BJ (cell line): ENCODE measurements around the gene SMAD6. TPM values are rescaled to one million over a fixed set of nuclear protein-coding genes. Genes with fewer than 3 reads are reported as not detected.

Experiments used
- CTCF ChIA-PET: fragments of 350-600 bp; formaldehyde crosslinking; extraction: SDS; loops from one replicate; lab custom pipeline; 2021; ENCODE audit warnings: antibody characterized with exemption, inconsistent platforms; lab: Yijun Ruan, JAX
- POLR2A ChIA-PET: fragments of 300-600 bp; sonication (Branson Sonifier 250); formaldehyde crosslinking; extraction: SDS; loops from one replicate; lab custom pipeline; 2021; ENCODE audit warnings: antibody characterized with exemption; lab: Charles Lee
- DNase-seq: peaks from one replicate; pipeline ENCODE4 v3.0.0-alpha.2; 2011; ENCODE audit warnings: low read depth
- H3K27me3 ChIP-seq: 2 replicates; pipeline ENCODE4 v1.6.0; 2011; ENCODE audit warnings: low read length; ENCODE audit not compliant: control insufficient read depth, insufficient read depth
- H3K36me3 ChIP-seq: 2 replicates; pipeline ENCODE4 v1.5.1; 2011; ENCODE audit warnings: low read length; ENCODE audit not compliant: control insufficient read depth, insufficient read depth
- H3K4me3 ChIP-seq: 2 replicates; pipeline ENCODE4 v1.5.1; 2011; ENCODE audit warnings: low read depth, mild to moderate bottlenecking, control low read depth, low read length
- CTCF ChIP-seq: IDR thresholded peaks from 2 replicates; pipeline ENCODE4 v1.5.1; 2011; ENCODE audit warnings: low read depth, mild to moderate bottlenecking, control low read depth, inconsistent platforms, low read length, moderate library complexity; ENCODE audit not compliant: insufficient read depth
- polyA plus RNA-seq: library from polyadenylated mRNA; depleted of rRNA; stranded (reverse); fragments of >200 nt; gene quantifications from 2 replicates; pipeline ENCODE4 v1.2.3, GENCODE V29; 2011

SMAD6 gene
- polyA plus RNA-seq, 1 experiment: 3.8 TPM

DNA sequence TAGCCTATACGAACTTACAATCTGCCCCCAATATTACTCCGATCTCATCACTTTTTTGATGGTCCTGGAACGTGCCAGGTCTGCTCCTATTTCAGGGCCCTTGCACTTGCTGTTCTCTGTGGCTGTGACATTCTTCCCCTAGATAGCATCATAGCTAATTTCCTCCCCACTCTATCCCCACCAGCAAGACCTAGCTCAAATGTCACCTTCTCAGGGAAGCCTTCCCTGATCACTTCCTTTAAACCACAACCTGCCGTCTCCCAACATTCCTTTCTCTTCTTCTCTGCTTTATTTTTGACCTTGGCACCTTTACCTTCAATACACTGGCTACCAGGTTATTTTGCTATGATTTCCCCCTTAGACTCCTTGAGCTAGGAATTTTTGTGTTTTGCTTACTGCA, 5.3 kb upstream of the SMAD6 start:
- no peak for TF ChIP-seq CTCF

GRCh38 chr15:66698318-66698961, 3.6 kb upstream of the SMAD6 start:
- Histone ChIP-seq H3K4me3 (no peak overlapping the region), H3K36me3 (no peaks in the 10 kb centered on the region), H3K27me3 (no peaks in the 10 kb centered on the region)
- POLR2A ChIA-PET: no interaction called here
- TF ChIP-seq CTCF: peak; percentile 98
- CTCF ChIA-PET: interaction anchor here (0.6 to 13.6 kb wide), 22 partner anchors 10 to 162 kb away, joined by 3 to 155 read pairs (median 5); no protein-coding TSS in a partner anchor
- DNase-seq: no peak

More for the DNA sequence above, 5.3 kb upstream of the SMAD6 start:
- H3K36me3 ChIP-seq: no peaks in the 10 kb centered on the region
- no peak for DNase-seq
- H3K4me3 ChIP-seq: no peak overlapping the region
- ChIA-PET POLR2A (interaction anchor here (0.6 kb wide), 1 partner anchor 74 kb away, joined by 8 read pairs; no protein-coding TSS in a partner anchor), CTCF (interaction anchor here (1.5 to 13.6 kb wide), 4 partner anchors 51 to 154 kb away, joined by 5 to 118 read pairs (median 22); no protein-coding TSS in a partner anchor)
- no peaks in the 10 kb centered on the region for H3K27me3 ChIP-seq

- H3K36me3 ChIP-seq: no peaks in the 10 kb centered on the region
- CTCF ChIA-PET: interaction anchor here (0.6 to 13.6 kb wide), 13 partner anchors 10 to 152 kb away, joined by 3 to 155 read pairs (median 5); no protein-coding TSS in a partner anchor
- H3K27me3 ChIP-seq: no peaks in the 10 kb centered on the region
- POLR2A ChIA-PET: no interaction called here
- no peak for TF ChIP-seq CTCF
- no peak for DNase-seq
- H3K4me3 ChIP-seq: no peak overlapping the region
Observed at GRCh38 chr15:66698971-66699370, 3.1 kb upstream of the SMAD6 start.

DNA sequence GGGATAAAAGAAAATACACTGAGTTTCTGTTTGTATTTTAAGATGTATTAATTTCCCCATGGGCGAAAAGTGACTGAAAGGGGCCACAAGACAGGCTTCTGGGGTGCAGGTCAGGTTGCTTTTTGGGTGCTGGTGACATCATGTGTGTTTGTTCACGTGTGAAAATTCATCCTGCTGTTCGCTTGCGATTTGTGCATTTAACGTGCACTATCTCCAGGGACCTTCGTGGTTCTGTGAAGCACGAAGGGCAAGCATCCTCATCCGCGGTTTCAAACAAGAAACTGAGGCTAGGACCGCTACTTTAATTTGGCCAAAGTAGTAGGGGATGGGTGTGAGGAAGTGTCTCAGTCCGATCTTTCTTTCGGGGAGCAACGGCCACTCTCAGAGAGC, 1.6 kb upstream of the SMAD6 start:
- Histone ChIP-seq H3K27me3 (no peaks in the 10 kb centered on the region), H3K36me3 (no peaks in the 10 kb centered on the region), H3K4me3 (peak overlapping the region; percentile 50)
- ChIA-PET CTCF (interaction anchor here (1.3 to 13.6 kb wide), 6 partner anchors 69 to 161 kb away, joined by 3 to 155 read pairs (median 12); no protein-coding TSS in a partner anchor), POLR2A (no interaction called here)
- TF ChIP-seq CTCF: no peak
- DNase-seq: no peak

GRCh38 chr15:66700802-66701421, 1.1 kb upstream of the SMAD6 start:
- CTCF ChIA-PET: interaction anchor here (1.6 to 13.6 kb wide), 8 partner anchors 69 to 161 kb away, joined by 4 to 155 read pairs (median 7); no protein-coding TSS in a partner anchor
- POLR2A ChIA-PET: interaction anchor here (1.0 kb wide), 1 partner anchor 72 kb away, joined by 4 read pairs; no protein-coding TSS in a partner anchor
- H3K4me3 ChIP-seq: peak overlapping the region; percentile 82
- H3K27me3 ChIP-seq: no peaks in the 10 kb centered on the region
- DNase-seq: no peak
- H3K36me3 ChIP-seq: no peaks in the 10 kb centered on the region
- TF ChIP-seq CTCF: no peak
